Natural killer cell (primary cell): ENCODE data around the gene TMEM129. TPM values are rescaled to one million over a fixed set of nuclear protein-coding genes. Genes with fewer than 3 reads are reported as not detected.

Experiments used
- ATAC-seq, 3 donors: fragments of 150-1000 bp in 2 of 3; fragments of 200-7000 bp in 1 of 3; cut with Tn5 transposase; 1 replicate in 1 of 3; 2 replicates in 2 of 3; pipeline ENCODE4 v1.10.0; 2021; ENCODE audit warnings: mild to moderate bottlenecking in 2 of 3, moderate library complexity in 2 of 3
- DNase-seq, 2 donors: peaks; one replicate each; pipeline versions ENCODE4 v3.0.0 to v3.0.0-alpha.2; 2013 to 2021; ENCODE audit warnings: mixed read lengths in 1 of 2
- H3K27ac ChIP-seq: one replicate; pipeline ENCODE4 v1.5.1; 2013; ENCODE audit warnings: mild to moderate bottlenecking, low read length
- H3K27me3 ChIP-seq: one replicate; pipeline ENCODE4 v1.6.1; 2013; ENCODE audit warnings: low read length; ENCODE audit not compliant: control insufficient read depth, insufficient read depth
- H3K36me3 ChIP-seq: one replicate; pipeline ENCODE4 v1.6.1; 2013; ENCODE audit warnings: low read length; ENCODE audit not compliant: control insufficient read depth, insufficient read depth
- H3K4me1 ChIP-seq: one replicate; pipeline ENCODE4 v1.6.1; 2013; ENCODE audit warnings: low read length; ENCODE audit not compliant: control insufficient read depth, insufficient read depth
- H3K4me3 ChIP-seq: one replicate; pipeline ENCODE4 v1.5.1; 2013; ENCODE audit warnings: low read length
- H3K9me3 ChIP-seq: one replicate; pipeline ENCODE4 v1.6.1; 2013; ENCODE audit warnings: low read length; ENCODE audit not compliant: control insufficient read depth, insufficient read depth
- H3K27ac Mint-ChIP-seq, 2 donors: one replicate each; pipeline ENCODE4 v1.8.0; 2022; ENCODE audit warnings: mild to moderate bottlenecking in 2 of 2, mixed read lengths in 2 of 2, moderate library complexity in 1 of 2
- H3K27me3 Mint-ChIP-seq, 2 donors: one replicate each; pipeline ENCODE4 v1.8.0; 2022; ENCODE audit warnings: low read depth in 2 of 2, mixed read lengths in 2 of 2
- H3K36me3 Mint-ChIP-seq: one replicate; pipeline ENCODE4 v1.8.0; 2022; ENCODE audit warnings: mixed read lengths
- H3K4me1 Mint-ChIP-seq, 2 donors: one replicate each; pipeline ENCODE4 v1.8.0; 2022; ENCODE audit warnings: mixed read lengths in 2 of 2
- H3K4me3 Mint-ChIP-seq: one replicate; pipeline ENCODE4 v1.8.0; 2022; ENCODE audit warnings: mild to moderate bottlenecking, moderate library complexity, mixed read lengths
- H3K9me3 Mint-ChIP-seq, 2 donors: one replicate each; pipeline ENCODE4 v1.8.0; 2022; ENCODE audit warnings: mixed read lengths in 2 of 2
- CTCF ChIP-seq: fragments of 200-600 bp; IDR thresholded peaks from one replicate; pipeline ENCODE4 v1.8.0; 2022; ENCODE audit warnings: antibody characterized with exemption
- WGBS: methylation state at CpG from one replicate; pipeline ENCODE4 v1.1.7; 2013; ENCODE audit warnings: missing lambda C conversion rate; ENCODE audit not compliant: insufficient coverage; 5-methylcytosine and 5-hydroxymethylcytosine counted together
- intact Hi-C: fragments of 100-400 bp; cut with micrococcal nuclease; formaldehyde crosslinking; loops from one replicate; pipeline ENCODE4 v1.14.2; 2022
- total RNA-seq, 4 donors: library from RNA; stranded (reverse); fragments of 120-200 nt in 1 of 4; gene quantifications; one replicate each; pipeline versions ENCODE4 v1.2.3 to v1.2.4, GENCODE V29; 2013 to 2022

TMEM129 gene
- total RNA-seq, 3 donors from 2014 or later (not counting 1 experiment from before 2014, with no cell fraction given) = 18.2 to 26.9 (median 20.8) TPM

- DNase-seq (peak; percentile 70 to 84), ATAC-seq (peak; percentile 52 to 66 (median 66))
- Histone ChIP-seq H3K9me3 (no peaks in the 10 kb centered on the region), H3K27ac (no peak overlapping the region), H3K36me3 (no peaks in the 10 kb centered on the region), H3K4me3 (no peak overlapping the region), H3K4me1 (peaks cover 24% of the 10 kb centered on the region), H3K27me3 (no peaks in the 10 kb centered on the region)
- Mint-ChIP-seq H3K4me1 (no peaks in the 10 kb centered on the region), H3K27me3 (no peaks in the 10 kb centered on the region), H3K4me3 (no peak overlapping the region), H3K9me3 (no peaks in the 10 kb centered on the region), H3K27ac (no peak overlapping the region), H3K36me3 (no peaks in the 10 kb centered on the region)
- TF ChIP-seq CTCF = peak; percentile 69
- 4% methylated on average over 26 of the region's 29 CpGs for WGBS
- intact Hi-C loops = loop anchor here (1.0 to 10.0 kb wide), 2 partner anchors 66 to 151 kb away; no protein-coding TSS in a partner anchor
These were observed 27.4 kb upstream of the TMEM129 start for GRCh38 chr4:1748465-1748995.

GRCh38 chr4:1747603-1747967, 26.5 kb upstream of the TMEM129 start:
- Histone ChIP-seq H3K27ac (no peak overlapping the region), H3K27me3 (no peaks in the 10 kb centered on the region), H3K4me3 (no peak overlapping the region), H3K9me3 (no peaks in the 10 kb centered on the region), H3K4me1 (peaks cover 14% of the 10 kb centered on the region), H3K36me3 (no peaks in the 10 kb centered on the region)
- DNase-seq (no peak), ATAC-seq (no peak)
- Mint-ChIP-seq H3K4me3 (no peak overlapping the region), H3K9me3 (no peaks in the 10 kb centered on the region), H3K4me1 (no peaks in the 10 kb centered on the region), H3K36me3 (no peaks in the 10 kb centered on the region), H3K27ac (no peak overlapping the region), H3K27me3 (no peaks in the 10 kb centered on the region)
- no peak for TF ChIP-seq CTCF
- 88% methylated on average over 16 of the region's 16 CpGs for WGBS
- intact Hi-C loops = loop anchor here (10.0 kb wide), 1 partner anchor 67 kb away; no protein-coding TSS in a partner anchor

GRCh38 chr4:1746919-1747602, 25.9 kb upstream of the TMEM129 start:
- intact Hi-C loops = loop anchor here (10.0 kb wide), 1 partner anchor 68 kb away; no protein-coding TSS in a partner anchor
- 92% methylated on average over 33 of the region's 33 CpGs for WGBS
- H3K27me3 ChIP-seq = no peaks in the 10 kb centered on the region
- H3K4me1 Mint-ChIP-seq = no peaks in the 10 kb centered on the region
- H3K36me3 ChIP-seq = no peaks in the 10 kb centered on the region
- no peak overlapping the region for H3K4me3 Mint-ChIP-seq
- no peak overlapping the region for H3K27ac ChIP-seq
- H3K9me3 ChIP-seq = no peaks in the 10 kb centered on the region
- no peak overlapping the region for H3K4me3 ChIP-seq
- H3K36me3 Mint-ChIP-seq = no peaks in the 10 kb centered on the region
- H3K9me3 Mint-ChIP-seq = no peaks in the 10 kb centered on the region
- TF ChIP-seq CTCF = no peak
- no peak overlapping the region for H3K27ac Mint-ChIP-seq
- ATAC-seq (no peak), DNase-seq (no peak)
- H3K27me3 Mint-ChIP-seq = no peaks in the 10 kb centered on the region
- H3K4me1 ChIP-seq = peaks cover 10% of the 10 kb centered on the region
